Activated T-cell treated with anti-CD3 and anti-CD28 coated beads for 48 hours (primary cell): ENCODE results near the gene DDX52.
A peak's percentile ranks its signal among the peaks of the same experiment; 100 is the strongest.

Experiments used
- DNase-seq: peaks from one replicate; pipeline ENCODE4 v3.0.0-alpha.2; 2020; ENCODE audit warnings: low read depth

The DDX52 gene

DNA sequence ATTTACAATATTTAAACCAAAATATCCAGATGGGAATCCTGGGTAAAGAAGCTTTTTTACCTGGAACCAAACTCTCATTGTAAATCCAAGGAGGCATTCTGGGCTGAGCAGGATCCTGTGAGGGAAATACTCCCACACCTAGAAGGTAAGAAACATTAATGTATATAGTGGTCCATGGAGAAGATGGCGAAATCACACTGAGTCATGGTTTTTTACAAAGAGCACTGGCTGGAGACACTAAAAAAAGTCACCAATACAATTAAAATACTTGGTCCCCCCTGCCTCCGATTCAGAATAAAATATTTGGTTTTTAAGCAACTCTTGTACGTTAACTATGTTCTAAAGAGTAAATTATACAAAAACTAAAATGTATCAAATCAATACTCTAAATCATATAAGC is 67.0 kb downstream of the DDX52 start:
- DNase-seq = no peak

DNA sequence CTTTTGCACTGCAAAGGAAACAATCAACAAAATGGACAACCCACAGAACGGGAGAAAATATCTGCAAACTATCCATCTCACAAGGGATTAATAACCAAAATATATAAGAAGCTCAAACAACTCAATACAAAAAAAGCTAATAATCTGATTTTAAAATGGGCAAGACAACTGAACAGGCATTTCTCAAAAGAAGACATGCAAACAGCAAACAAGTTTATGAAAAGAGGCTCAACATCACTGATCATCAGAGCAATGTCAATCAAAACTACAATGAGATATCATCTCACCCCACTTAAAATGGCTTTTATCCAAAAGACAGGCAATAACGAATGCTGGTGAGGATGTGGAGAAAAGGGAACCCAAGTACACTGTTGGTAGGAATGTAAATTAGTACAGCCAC is 68.8 kb downstream of the DDX52 start:
- DNase-seq = no peak

GRCh38 chr17:37571674-37572073 is 71.6 kb downstream of the DDX52 start:
- DNase-seq = no peak

- DNase-seq = peak; percentile 21
These were observed 72.6 kb downstream of the DDX52 start for GRCh38 chr17:37570527-37571093.

- no peak for DNase-seq
These were observed 74.7 kb downstream of the DDX52 start for GRCh38 chr17:37568350-37569053.

- no peak for DNase-seq
These were observed 75.7 kb downstream of the DDX52 start for GRCh38 chr17:37567538-37567937.

GRCh38 chr17:37567137-37567536 is 76.1 kb downstream of the DDX52 start:
- no peak for DNase-seq

DNA sequence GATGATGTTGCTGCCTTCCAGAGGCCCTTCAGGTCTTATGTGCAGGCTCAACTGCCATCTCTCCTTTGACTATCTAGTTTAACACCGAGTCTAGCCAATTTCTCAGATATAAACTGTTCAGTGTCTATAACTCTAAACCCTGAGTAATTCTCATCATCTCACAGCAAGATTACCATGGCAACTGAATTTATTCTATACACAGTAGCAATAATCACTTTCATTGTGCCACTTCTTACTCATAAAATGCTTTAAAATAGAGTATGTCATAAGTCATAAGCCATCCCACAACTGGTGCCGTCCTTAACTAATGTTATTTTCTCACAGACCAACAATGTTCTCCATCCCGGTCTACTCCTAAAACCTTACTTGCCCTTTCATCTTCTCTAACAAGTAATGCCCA is 79.0 kb downstream of the DDX52 start:
- no peak for DNase-seq

DNA sequence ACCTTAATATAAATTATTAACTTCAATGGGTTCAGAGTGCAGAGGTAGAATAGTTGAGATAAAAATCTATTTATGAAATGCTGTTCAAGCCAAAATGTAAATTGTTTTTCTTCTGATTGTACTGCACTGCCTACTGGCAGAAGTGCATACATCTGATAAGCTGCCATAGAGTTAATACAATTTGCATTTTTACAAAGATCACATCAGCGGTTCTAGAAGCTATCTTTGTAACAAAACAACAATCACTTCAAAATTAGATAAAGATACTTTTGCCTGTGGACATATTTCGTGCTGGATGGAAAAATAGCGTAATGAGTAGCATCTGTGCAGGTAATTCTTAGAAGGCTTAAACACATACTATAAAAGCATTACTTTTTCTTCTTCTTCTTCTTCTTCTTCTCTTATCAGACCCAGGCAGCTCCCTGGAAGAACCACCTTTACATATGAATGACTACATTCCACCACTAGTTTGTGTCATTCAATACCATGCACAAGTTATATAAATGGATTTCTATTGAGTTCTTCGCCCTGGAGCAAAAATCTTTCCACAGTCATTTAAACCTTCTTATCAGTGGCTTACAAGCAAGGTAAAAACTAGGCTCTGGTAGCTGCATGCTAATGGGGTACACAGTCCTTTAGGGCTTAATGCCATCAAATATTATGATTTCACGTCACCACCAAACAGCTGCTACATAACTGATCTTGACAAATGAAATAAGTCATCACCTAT is 81.1 kb downstream of the DDX52 start:
- no peak for DNase-seq
